ENCODE results near the gene ALAD.

DNA sequence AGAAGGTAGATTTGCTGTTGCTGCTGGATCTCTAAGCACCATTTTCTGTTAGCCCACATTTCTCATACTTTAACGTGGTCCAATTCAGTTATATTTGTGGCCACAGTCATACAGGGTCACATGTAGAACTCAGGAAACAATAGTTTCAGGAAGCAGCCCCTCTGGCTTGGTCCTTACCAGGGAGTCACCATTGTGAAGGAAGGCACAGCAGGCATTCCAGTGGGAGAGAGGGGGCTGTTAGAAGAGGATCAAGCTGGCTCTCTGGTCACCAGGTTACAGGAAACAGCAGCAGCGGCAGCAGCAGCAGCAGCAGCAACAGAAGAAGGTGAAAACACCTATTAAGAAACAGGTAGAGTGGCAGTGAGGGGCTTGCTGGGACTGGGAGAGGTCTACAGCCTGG is 24.0 kb upstream of the ALAD start:
- TF ChIP-seq CTCF (IDR thresholded peaks at IDR 0.05) (no peak), POLR2A (IDR thresholded peaks at IDR 0.05) (no peak)
